SK-N-SH treated with all-trans-retinoic acid at 6 μM for 48 hours (cell line): ENCODE measurements around the gene NCAM2.

ENCODE experiments used
- ARNTL ChIP-seq: fragments of 450-650 bp; formaldehyde crosslinking; IDR thresholded peaks from 2 replicates; pipeline ENCODE4 v1.5.0; 2020; ENCODE audit warnings: low read depth, mild to moderate bottlenecking, moderate library complexity, borderline replicate concordance
- CREB5 ChIP-seq: fragments of 250-450 bp; sonication (Bioruptor Pico); IDR thresholded peaks from 2 replicates; pipeline ENCODE4 v1.5.1; 2020; ENCODE audit warnings: low read depth, mild to moderate bottlenecking, moderate library complexity
- CSDC2 ChIP-seq: fragments of 250-450 bp; sonication (Bioruptor Pico); IDR thresholded peaks from 2 replicates; pipeline ENCODE4 v1.5.0; 2020; ENCODE audit warnings: mild to moderate bottlenecking, moderate library complexity
- OSR1 ChIP-seq: fragments of 250-450 bp; sonication (Bioruptor Pico); IDR thresholded peaks from 2 replicates; pipeline ENCODE4 v1.8.0; 2022; ENCODE audit warnings: moderate library complexity, mild to moderate bottlenecking, inconsistent platforms
- PATZ1 ChIP-seq: fragments of 250-450 bp; sonication (Bioruptor Pico); IDR thresholded peaks from 2 replicates; pipeline ENCODE4 v1.8.0; 2020; ENCODE audit warnings: mild to moderate bottlenecking, moderate library complexity, borderline replicate concordance
- RARB ChIP-seq: fragments of 250-450 bp; sonication (Bioruptor Pico); IDR thresholded peaks from 2 replicates; pipeline ENCODE4 v1.8.0; 2021; ENCODE audit warnings: mild to moderate bottlenecking, moderate library complexity
- TCF4 ChIP-seq: fragments of 250-450 bp; sonication (Bioruptor Pico); IDR thresholded peaks from 2 replicates; pipeline ENCODE4 v1.8.0; 2021; ENCODE audit warnings: mild to moderate bottlenecking, moderate library complexity, borderline replicate concordance
- TSHZ2 ChIP-seq: fragments of 250-450 bp; sonication (Bioruptor Pico); IDR thresholded peaks from 2 replicates; pipeline ENCODE4 v1.5.0; 2020; ENCODE audit warnings: mild to moderate bottlenecking, moderate library complexity
- ZC3H10 ChIP-seq: fragments of 250-450 bp; sonication (Bioruptor Pico); IDR thresholded peaks from 2 replicates; pipeline ENCODE4 v1.5.1; 2021; ENCODE audit warnings: mild to moderate bottlenecking, moderate library complexity
- ZFP3 ChIP-seq: fragments of 250-450 bp; sonication (Bioruptor Pico); IDR thresholded peaks from 2 replicates; pipeline ENCODE4 v1.5.0; 2020; ENCODE audit warnings: mild to moderate bottlenecking, moderate library complexity
- ZFP30 ChIP-seq: fragments of 450-650 bp; formaldehyde crosslinking; IDR thresholded peaks from 2 replicates; pipeline ENCODE4 v1.5.0; 2022; ENCODE audit warnings: mild to moderate bottlenecking, moderate library complexity
- ZNF70 ChIP-seq: fragments of 450-650 bp; formaldehyde crosslinking; IDR thresholded peaks from 2 replicates; pipeline ENCODE4 v1.5.0; 2020; ENCODE audit warnings: mild to moderate bottlenecking, moderate library complexity

GRCh38 chr21:21156397-21156796 lies 158.2 kb downstream of the NCAM2 start:
- no peak for TF ChIP-seq CREB5 (CRISPR knock-in tag)
- no peak for TF ChIP-seq CSDC2 (CRISPR knock-in tag)
- no peak for TF ChIP-seq ZC3H10 (CRISPR knock-in tag)
- TF ChIP-seq OSR1 (CRISPR knock-in tag): no peak
- no peak for TF ChIP-seq ZNF70
- TF ChIP-seq ZFP30 (CRISPR knock-in tag): no peak
- TF ChIP-seq PATZ1 (CRISPR knock-in tag): no peak
- no peak for TF ChIP-seq TCF4 (CRISPR knock-in tag)
- TF ChIP-seq RARB (CRISPR knock-in tag): no peak
- TF ChIP-seq ARNTL (CRISPR knock-in tag): no peak
- TF ChIP-seq ZFP3 (CRISPR knock-in tag): no peak
- TF ChIP-seq TSHZ2 (CRISPR knock-in tag): no peak
